Loucy (cell line): Measurements from ENCODE around the gene MS4A18.

Experiments
- H2AFZ ChIP-seq: fragments of 200-600 bp; sonication (generic); 2 replicates; pipeline ENCODE4 v1.6.0; 2016; ENCODE audit warnings: antibody characterized with exemption, mild to moderate bottlenecking, low read length, moderate library complexity
- H3F3A ChIP-seq: fragments of 200-600 bp; 2 replicates; pipeline ENCODE4 v1.6.0; 2016; ENCODE audit warnings: antibody characterized with exemption, low read depth, mild to moderate bottlenecking
- H3K27me3 ChIP-seq: fragments of 200-600 bp; sonication (generic); 2 replicates; pipeline ENCODE4 v1.6.1; 2014; ENCODE audit warnings: low read length, mild to moderate bottlenecking; ENCODE audit not compliant: insufficient read depth, poor library complexity, severe bottlenecking
- H3K36me3 ChIP-seq: fragments of 200-600 bp; sonication (generic); 2 replicates; pipeline ENCODE4 v1.6.1; 2016; ENCODE audit warnings: low read length; ENCODE audit not compliant: insufficient read depth
- H3K4me1 ChIP-seq: fragments of 200-600 bp; sonication (generic); 2 replicates; pipeline ENCODE4 v1.5.1; 2014; ENCODE audit warnings: low read length, mild to moderate bottlenecking; ENCODE audit not compliant: insufficient read depth, poor library complexity, severe bottlenecking
- H3K4me2 ChIP-seq: fragments of 200-600 bp; sonication (generic); 2 replicates; pipeline ENCODE4 v1.6.0; 2014; ENCODE audit warnings: antibody characterized with exemption, low read length, low read depth, mild to moderate bottlenecking; ENCODE audit not compliant: poor library complexity, severe bottlenecking
- H3K4me3 ChIP-seq: fragments of 200-600 bp; sonication (generic); 2 replicates; pipeline ENCODE4 v1.5.1; 2014; ENCODE audit warnings: low read length, mild to moderate bottlenecking, mixed read lengths; ENCODE audit not compliant: poor library complexity, severe bottlenecking
- H3K79me2 ChIP-seq: fragments of 200-600 bp; sonication (generic); 2 replicates; pipeline ENCODE4 v1.6.1; 2014; ENCODE audit warnings: low read length; ENCODE audit not compliant: insufficient read depth
- H3K9ac ChIP-seq: fragments of 200-600 bp; sonication (generic); 2 replicates; pipeline ENCODE4 v1.6.0; 2014; ENCODE audit warnings: mild to moderate bottlenecking, low read depth, low read length, moderate library complexity; ENCODE audit not compliant: poor library complexity, severe bottlenecking
- H3K9me2 ChIP-seq: fragments of 200-600 bp; sonication (generic); replicated peaks from 2 replicates; pipeline ENCODE4 v1.6.1; 2016; ENCODE audit warnings: low read depth, low read length, mixed read lengths
- H3K9me3 ChIP-seq: fragments of 200-600 bp; sonication (generic); 2 replicates; pipeline ENCODE4 v1.6.1; 2014; ENCODE audit warnings: mild to moderate bottlenecking, antibody characterized with exemption, low read length, low read depth; ENCODE audit not compliant: insufficient read depth
- H4K20me1 ChIP-seq: fragments of 200-600 bp; sonication (generic); 2 replicates; pipeline ENCODE4 v1.6.0; 2014; ENCODE audit warnings: antibody characterized with exemption, low read length, mild to moderate bottlenecking; ENCODE audit not compliant: insufficient read depth, poor library complexity, severe bottlenecking
- EZH2phosphoT487 ChIP-seq: fragments of 200-600 bp; IDR thresholded peaks from 2 replicates; pipeline ENCODE4 v1.6.1; 2018; ENCODE audit warnings: antibody characterized with exemption, mild to moderate bottlenecking, moderate library complexity, borderline replicate concordance
- TF ChIP-seq, protein P1 (sequence below): fragments of 200-600 bp; sonication (generic); conservative IDR thresholded peaks from 2 replicates; pipeline ENCODE4 v1.5.1; 2014; ENCODE audit warnings: mild to moderate bottlenecking, antibody characterized with exemption, low read length

Gene MS4A18

DNA sequence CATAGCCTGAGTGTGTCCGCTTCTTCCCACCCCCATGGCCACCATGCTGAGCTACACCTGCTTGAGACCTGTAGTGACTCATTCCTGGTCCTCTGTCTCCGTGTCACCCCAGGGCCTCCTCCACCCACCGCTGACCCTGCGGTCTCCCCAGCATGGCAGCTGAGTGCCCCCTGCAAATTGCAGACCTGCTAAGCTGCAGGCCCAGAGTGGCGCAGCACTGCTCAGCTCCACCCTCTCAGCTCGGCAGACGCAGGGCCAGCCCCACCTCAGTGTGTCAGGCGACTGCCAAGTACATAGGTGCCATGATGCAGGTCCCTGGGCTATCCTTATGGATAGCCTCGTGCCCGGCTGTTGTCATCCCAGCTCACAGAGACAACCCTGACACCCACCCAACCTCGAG lies 45.3 kb downstream of the MS4A18 start:
- H3K36me3 ChIP-seq, result no peaks in the 10 kb centered on the region
- no peak overlapping the region for H3K4me3 ChIP-seq

DNA sequence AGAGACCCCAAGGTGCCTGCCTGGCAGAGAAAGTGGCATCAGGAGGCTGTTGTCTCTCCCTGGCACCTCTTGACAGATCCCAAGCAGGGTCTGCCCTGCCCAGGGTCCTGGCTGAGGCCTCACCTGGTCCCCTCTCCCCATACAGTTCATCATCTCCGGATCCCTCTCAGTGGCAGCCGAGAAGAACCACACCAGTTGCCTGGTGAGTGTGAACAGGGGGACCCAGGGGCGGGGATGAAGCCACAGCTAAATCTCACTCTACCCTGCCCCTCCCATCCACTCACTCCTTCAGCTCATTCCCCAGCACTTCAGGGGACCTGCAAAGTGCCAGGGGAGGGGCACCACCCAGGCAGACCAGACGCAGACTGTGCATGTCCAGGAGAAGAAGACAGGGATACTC lies 46.6 kb downstream of the MS4A18 start:
- no peaks in the 10 kb centered on the region for H3K27me3 ChIP-seq
- peaks cover 5% of the 10 kb centered on the region for H3K4me1 ChIP-seq
- no peaks in the 10 kb centered on the region for H3F3A ChIP-seq
- H2AFZ ChIP-seq, result no peak overlapping the region
- H3K4me2 ChIP-seq, result no peak overlapping the region
- TF ChIP-seq, protein P1, sequence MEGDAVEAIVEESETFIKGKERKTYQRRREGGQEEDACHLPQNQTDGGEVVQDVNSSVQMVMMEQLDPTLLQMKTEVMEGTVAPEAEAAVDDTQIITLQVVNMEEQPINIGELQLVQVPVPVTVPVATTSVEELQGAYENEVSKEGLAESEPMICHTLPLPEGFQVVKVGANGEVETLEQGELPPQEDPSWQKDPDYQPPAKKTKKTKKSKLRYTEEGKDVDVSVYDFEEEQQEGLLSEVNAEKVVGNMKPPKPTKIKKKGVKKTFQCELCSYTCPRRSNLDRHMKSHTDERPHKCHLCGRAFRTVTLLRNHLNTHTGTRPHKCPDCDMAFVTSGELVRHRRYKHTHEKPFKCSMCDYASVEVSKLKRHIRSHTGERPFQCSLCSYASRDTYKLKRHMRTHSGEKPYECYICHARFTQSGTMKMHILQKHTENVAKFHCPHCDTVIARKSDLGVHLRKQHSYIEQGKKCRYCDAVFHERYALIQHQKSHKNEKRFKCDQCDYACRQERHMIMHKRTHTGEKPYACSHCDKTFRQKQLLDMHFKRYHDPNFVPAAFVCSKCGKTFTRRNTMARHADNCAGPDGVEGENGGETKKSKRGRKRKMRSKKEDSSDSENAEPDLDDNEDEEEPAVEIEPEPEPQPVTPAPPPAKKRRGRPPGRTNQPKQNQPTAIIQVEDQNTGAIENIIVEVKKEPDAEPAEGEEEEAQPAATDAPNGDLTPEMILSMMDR, result no peak
- no peak for TF ChIP-seq EZH2phosphoT487
- no peaks in the 10 kb centered on the region for H3K9me3 ChIP-seq
- H3K36me3 ChIP-seq, result no peaks in the 10 kb centered on the region
- no peak overlapping the region for H3K4me3 ChIP-seq
- H3K9ac ChIP-seq, result no peak overlapping the region
- H3K79me2 ChIP-seq, result no peaks in the 10 kb centered on the region
- no peaks in the 10 kb centered on the region for H3K9me2 ChIP-seq
- no peaks in the 10 kb centered on the region for H4K20me1 ChIP-seq

More for the DNA sequence above, 45.3 kb downstream of the MS4A18 start:
- Histone ChIP-seq H3K4me1 (no peaks in the 10 kb centered on the region), H4K20me1 (no peaks in the 10 kb centered on the region), H3K4me2 (no peak overlapping the region), H3F3A (no peaks in the 10 kb centered on the region), H3K27me3 (no peaks in the 10 kb centered on the region), H2AFZ (no peak overlapping the region), H3K9me2 (no peaks in the 10 kb centered on the region), H3K79me2 (no peaks in the 10 kb centered on the region), H3K9me3 (no peaks in the 10 kb centered on the region), H3K9ac (no peak overlapping the region)
- TF ChIP-seq, protein P1, result no peak
- no peak for TF ChIP-seq EZH2phosphoT487

DNA sequence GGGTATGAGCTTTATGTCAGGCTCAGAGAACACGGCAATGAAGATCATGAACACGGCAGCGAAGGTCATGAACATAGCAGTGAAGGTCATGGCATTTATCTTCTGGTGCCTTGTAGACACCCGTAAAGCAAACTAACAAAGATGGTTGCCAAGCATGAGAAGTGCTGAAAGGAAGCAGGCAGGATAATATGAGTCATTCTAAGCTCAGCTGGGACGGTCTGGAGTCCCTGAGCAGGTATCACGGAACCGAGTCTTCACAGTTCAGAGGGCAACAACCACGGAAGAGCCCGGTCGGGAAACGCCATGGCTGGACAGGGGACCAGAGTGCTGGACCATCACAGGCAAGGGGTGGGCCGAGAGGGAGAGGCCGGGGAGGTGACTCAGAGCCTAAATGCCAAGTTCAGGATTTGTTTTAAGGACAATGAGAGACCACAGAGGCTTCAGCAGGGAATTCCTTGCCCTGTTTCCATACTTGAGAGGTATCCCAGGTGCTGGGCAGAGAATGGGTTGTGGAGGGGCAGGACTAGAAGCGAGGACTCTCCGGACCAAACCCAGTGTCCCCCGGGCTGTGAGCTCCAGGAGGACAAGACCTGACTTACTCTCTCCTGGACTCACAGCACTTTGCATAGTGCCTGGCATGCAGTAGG lies 47.5 kb downstream of the MS4A18 start:
- Histone ChIP-seq H3K27me3 (no peaks in the 10 kb centered on the region), H2AFZ (no peak overlapping the region), H3K9me2 (no peaks in the 10 kb centered on the region), H3F3A (no peaks in the 10 kb centered on the region), H3K9ac (no peak overlapping the region), H3K9me3 (no peaks in the 10 kb centered on the region), H3K36me3 (no peaks in the 10 kb centered on the region), H3K4me2 (no peak overlapping the region), H3K79me2 (no peaks in the 10 kb centered on the region), H4K20me1 (no peaks in the 10 kb centered on the region), H3K4me1 (peaks cover 5% of the 10 kb centered on the region), H3K4me3 (no peak overlapping the region)
- no peak for TF ChIP-seq EZH2phosphoT487

DNA sequence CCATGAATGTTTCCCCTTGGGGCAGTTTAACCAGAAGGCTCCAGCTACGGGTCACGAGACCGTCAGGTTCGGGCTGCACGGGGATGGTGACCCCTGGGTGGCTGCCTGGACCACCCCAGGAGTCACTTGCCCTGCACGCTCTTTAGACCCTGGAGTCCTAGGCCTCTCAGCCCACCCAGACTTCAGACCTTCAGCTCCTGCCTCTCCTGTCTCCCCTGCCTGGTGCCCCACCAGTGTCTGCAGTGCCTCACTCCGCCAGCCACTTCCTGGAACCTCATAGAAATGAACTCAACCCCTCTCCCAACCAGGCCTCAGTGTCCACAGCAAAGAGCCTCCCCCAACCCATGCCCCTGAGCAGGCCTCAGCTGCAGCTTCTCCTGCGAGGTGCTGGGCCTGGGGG lies 48.1 kb downstream of the MS4A18 start:
- no peaks in the 10 kb centered on the region for H3K36me3 ChIP-seq
- H2AFZ ChIP-seq, result no peak overlapping the region
- H3K79me2 ChIP-seq, result no peaks in the 10 kb centered on the region
- no peak overlapping the region for H3K4me2 ChIP-seq
- no peaks in the 10 kb centered on the region for H3K9me3 ChIP-seq
- no peaks in the 10 kb centered on the region for H3K9me2 ChIP-seq
- no peaks in the 10 kb centered on the region for H4K20me1 ChIP-seq
- TF ChIP-seq EZH2phosphoT487, result no peak
- H3K4me1 ChIP-seq, result peaks cover 5% of the 10 kb centered on the region
- H3K27me3 ChIP-seq, result no peaks in the 10 kb centered on the region
- H3K9ac ChIP-seq, result no peak overlapping the region
- no peaks in the 10 kb centered on the region for H3F3A ChIP-seq
- no peak overlapping the region for H3K4me3 ChIP-seq
